ENCODE data around the gene HOXB3. TPM values are rescaled to one million over a fixed set of nuclear protein-coding genes. Genes with fewer than 3 reads are reported as not detected.
A peak's percentile ranks its signal among the peaks of the same experiment; 100 is the strongest.

HOXB3 gene
- total RNA-seq, 4 donors from 2014 or later = 37.0 to 89.3 (median 65.4) TPM

- no peak for TF ChIP-seq POLR2A (IDR thresholded peaks at IDR 0.05)
- TF ChIP-seq CTCF (IDR thresholded peaks at IDR 0.05) = no peak
- DNase-seq = no peak
- no peaks in the 10 kb centered on the region for H3K27me3 ChIP-seq
- H3K27ac ChIP-seq = peak overlapping the region; percentile 76 to 96 (median 87)
- H3K4me1 ChIP-seq = peaks cover 0 to 30% (median 2%) of the 10 kb centered on the region in 4 donors
- no peak overlapping the region for H3K4me3 ChIP-seq
- H3K36me3 ChIP-seq = peaks cover 0 to 13% (median 3%) of the 10 kb centered on the region in 3 donors
- H3K9me3 ChIP-seq = no peaks in the 10 kb centered on the region
Observed at GRCh38 chr17:48545539-48545938, 44.5 kb downstream of the HOXB3 start.

DNA sequence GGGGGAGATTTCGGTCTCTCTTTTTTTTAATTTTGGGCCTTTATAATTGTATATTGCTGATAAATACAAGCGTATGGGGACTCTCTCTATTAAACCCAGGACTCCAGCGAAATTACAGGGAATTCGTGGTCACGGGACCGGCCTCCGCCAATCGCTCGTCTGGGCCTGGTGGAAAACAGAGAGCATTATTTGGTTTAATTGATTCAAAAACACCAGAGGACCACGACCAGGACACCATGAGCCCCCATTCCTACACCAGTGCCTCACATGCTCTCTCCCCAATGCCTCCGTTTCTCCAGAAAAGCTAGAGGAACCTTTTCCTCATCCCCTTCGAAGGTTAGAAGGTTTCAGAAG is 45.0 kb downstream of the HOXB3 start, which contains the start of gene HOXB2:
Gene HOXB2, minus strand, starts transcription at position 88 of the 354 bp plus-strand sequence. CDS start 198 bp downstream, outside the sequence.
- H3K4me1 ChIP-seq = peaks cover 0 to 25% (median 2%) of the 10 kb centered on the region in 4 donors

DNA sequence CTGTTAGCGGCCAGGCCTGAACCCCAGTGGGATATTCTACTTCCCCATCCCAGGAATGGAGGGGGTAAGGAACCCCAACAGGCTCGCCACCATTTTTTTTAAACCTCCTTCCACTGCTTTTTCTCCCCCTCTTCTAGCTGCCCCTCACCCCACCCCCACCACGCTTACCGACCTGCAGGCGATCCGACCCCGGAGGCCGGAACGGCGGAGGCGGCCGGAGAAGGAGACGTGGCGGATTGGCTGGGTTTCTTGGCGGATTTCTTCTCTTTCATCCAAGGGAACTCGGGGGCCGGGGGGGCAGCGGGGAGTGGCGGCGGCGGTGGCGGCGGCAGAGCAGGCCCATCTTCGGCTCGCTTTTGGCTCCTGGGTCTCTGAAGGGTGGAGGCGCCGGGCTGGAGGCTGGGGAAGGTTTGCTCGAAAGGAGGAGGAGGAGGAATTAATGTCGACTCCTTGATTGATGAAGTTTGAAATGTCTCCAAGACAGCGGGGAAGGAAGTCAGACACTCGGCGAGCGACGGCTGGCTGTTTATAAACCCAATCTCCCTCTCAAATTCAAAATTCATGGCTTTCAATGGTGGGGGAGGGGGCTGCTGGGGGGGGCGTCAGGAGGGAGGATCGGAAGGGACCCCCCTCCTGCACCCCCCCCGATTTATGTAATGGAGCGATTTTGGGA is 45.6 kb downstream of the HOXB3 start:
- H3K36me3 ChIP-seq = peaks cover 0 to 3% (median 0%) of the 10 kb centered on the region in 3 donors
- no peak for TF ChIP-seq CTCF (IDR thresholded peaks at IDR 0.05)
- TF ChIP-seq POLR2A (IDR thresholded peaks at IDR 0.05) = no peak
- peak overlapping the region; percentile 76 to 96 (median 87) for H3K27ac ChIP-seq
- peaks cover 0 to 24% (median 2%) of the 10 kb centered on the region in 4 donors for H3K4me1 ChIP-seq
- no peaks in the 10 kb centered on the region for H3K9me3 ChIP-seq
- no peaks in the 10 kb centered on the region for H3K27me3 ChIP-seq
- DNase-seq = peak; percentile 50 to 84 (median 72)
- peak overlapping the region; percentile 45 to 70 (median 58) for H3K4me3 ChIP-seq

More for the DNA sequence above, 45.0 kb downstream of the HOXB3 start, which contains the start of gene HOXB2:
- Histone ChIP-seq H3K27ac (peak within 1 kb of the TSS; percentile 76 to 96 (median 87)), H3K9me3 (no peaks in the 10 kb centered on the region), H3K27me3 (no peaks in the 10 kb centered on the region), H3K36me3 (peaks cover 0 to 8% (median 0%) of the 10 kb centered on the region in 3 donors), H3K4me3 (peak within 1 kb of the TSS; percentile 45 to 70 (median 58))
- TF ChIP-seq CTCF (IDR thresholded peaks at IDR 0.05) = no peak
- TF ChIP-seq POLR2A (IDR thresholded peaks at IDR 0.05) = no peak
- no peak for DNase-seq

DNA sequence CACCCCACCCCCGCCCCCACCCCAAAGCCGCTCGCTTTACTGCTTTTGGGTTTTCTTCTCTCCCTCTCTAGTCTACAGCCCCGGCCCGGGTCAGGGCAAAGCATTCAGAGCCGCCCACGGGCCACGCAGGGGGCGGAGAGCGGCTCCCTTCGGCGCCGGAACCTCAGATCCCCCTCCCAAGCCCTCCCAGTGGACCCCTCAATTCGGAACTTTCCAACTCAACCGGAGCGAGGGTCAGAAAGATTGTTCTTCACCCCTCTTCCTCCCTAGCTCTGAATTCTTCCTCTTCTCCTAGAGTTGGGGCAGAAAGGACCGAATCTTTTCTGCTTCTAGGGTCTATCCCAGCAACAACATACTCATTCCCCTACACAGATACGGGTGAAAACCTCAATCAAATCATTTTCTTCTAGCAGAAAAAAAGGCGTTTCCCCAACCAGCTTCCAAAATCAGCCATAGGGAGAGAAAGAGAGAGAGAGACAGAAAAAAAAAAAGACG is 46.1 kb downstream of the HOXB3 start:
- no peak for DNase-seq
- TF ChIP-seq CTCF (IDR thresholded peaks at IDR 0.05) = no peak
- TF ChIP-seq POLR2A (IDR thresholded peaks at IDR 0.05) = no peak
- peaks cover 0 to 24% (median 2%) of the 10 kb centered on the region in 4 donors for H3K4me1 ChIP-seq
- H3K27me3 ChIP-seq = no peaks in the 10 kb centered on the region
- peak overlapping the region; percentile 45 to 70 (median 58) for H3K4me3 ChIP-seq
- H3K36me3 ChIP-seq = no peaks in the 10 kb centered on the region
- no peaks in the 10 kb centered on the region for H3K9me3 ChIP-seq
- H3K27ac ChIP-seq = peak overlapping the region; percentile 76 to 96 (median 87)

DNA sequence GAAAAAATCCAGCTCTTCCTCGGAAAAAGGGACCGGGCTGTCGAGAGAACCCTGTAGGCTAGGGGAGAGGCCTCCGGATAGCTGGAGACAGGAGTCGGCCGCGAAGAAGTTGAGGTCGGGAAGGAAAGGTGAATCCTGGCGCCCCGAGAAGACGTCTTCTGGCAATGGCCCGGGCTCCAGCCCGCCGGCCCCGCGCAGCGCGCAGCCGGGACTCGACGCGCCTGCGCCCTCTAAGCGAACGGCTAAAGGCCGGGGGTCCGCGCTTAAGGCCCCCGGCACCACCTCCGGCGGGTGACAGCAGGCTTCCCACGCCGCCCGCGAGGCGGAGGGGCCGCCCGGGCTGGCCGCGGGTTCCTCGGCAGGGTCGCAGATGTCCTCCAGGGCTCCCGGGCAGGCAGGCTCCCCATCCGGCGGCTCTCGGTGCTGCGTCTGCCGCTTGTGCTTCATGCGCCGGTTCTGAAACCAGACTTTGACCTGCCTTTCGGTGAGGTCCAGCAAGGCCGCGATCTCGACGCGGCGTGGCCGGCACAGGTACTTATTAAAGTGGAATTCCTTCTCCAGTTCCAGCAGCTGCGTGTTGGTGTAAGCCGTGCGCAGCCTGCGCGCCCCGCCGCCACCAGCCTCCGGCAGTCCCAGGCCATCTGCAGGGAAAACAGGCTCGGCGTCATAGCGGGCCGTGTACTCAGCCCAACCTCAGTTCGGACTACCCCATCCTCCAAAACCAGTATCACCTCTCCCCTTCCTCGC is 46.8 kb downstream of the HOXB3 start:
- no peaks in the 10 kb centered on the region for H3K36me3 ChIP-seq

More for the DNA sequence above, 46.8 kb downstream of the HOXB3 start:
- TF ChIP-seq POLR2A (IDR thresholded peaks at IDR 0.05) (no peak), CTCF (IDR thresholded peaks at IDR 0.05) (peak in 3 of 6 experiments; percentile 36 to 49 (median 49))
- H3K4me3 ChIP-seq = peak overlapping the region; percentile 45 to 70 (median 58)
- H3K9me3 ChIP-seq = no peaks in the 10 kb centered on the region
- H3K27ac ChIP-seq = peak overlapping the region; percentile 76 to 96 (median 87)
- peaks cover 0 to 24% (median 2%) of the 10 kb centered on the region in 4 donors for H3K4me1 ChIP-seq
- H3K27me3 ChIP-seq = no peaks in the 10 kb centered on the region
- peak; percentile 34 to 84 (median 81) for DNase-seq

Data from Peyer's patch (tissue), 4 donors.